Gastrocnemius medialis (tissue), 4 donors: Measurements from ENCODE around the gene BCL2L14.

Experiments used
- CTCF ChIP-seq, 5 experiments: fragments of 450-650 bp in 3 of 5; fragments of 200-600 bp in 2 of 5; sonication (generic) in 2 of 5; IDR thresholded peaks in 4 of 5; conservative IDR thresholded peaks in 1 of 5; 1 replicate in 4 of 5; 2 replicates in 1 of 5; pipeline ENCODE4 v1.5.1; 2016 to 2019; ENCODE audit warnings: antibody characterized with exemption in 5 of 5, mild to moderate bottlenecking in 3 of 5, moderate library complexity in 3 of 5
- POLR2A ChIP-seq, 2 donors: fragments of 450-650 bp; IDR thresholded peaks; one replicate each; pipeline ENCODE4 v1.6.1; 2017; ENCODE audit warnings: antibody characterized with exemption in 2 of 2, mild to moderate bottlenecking in 2 of 2, moderate library complexity in 2 of 2

- no peak for TF ChIP-seq CTCF (IDR thresholded peaks at IDR 0.05 in 4 of 5, conservative IDR thresholded peaks at IDR 0.05 in 1 of 5)
- TF ChIP-seq POLR2A (IDR thresholded peaks at IDR 0.05) = no peak
Measured at GRCh38 chr12:12116677-12117076, 45.9 kb downstream of the BCL2L14 start.
